MCF 10A (cell line): Measurements from ENCODE around the gene DUSP22. TPM values are rescaled to one million over a fixed set of nuclear protein-coding genes. Genes with fewer than 3 reads are reported as not detected.
"Not testable (repeated sequence)": the region's sequence is repeated elsewhere in the genome, so short reads cannot be mapped to it uniquely, and the experiment has no call there.

ENCODE experiments used
- BruUV-seq: library from RNA; stranded (reverse); fragments of 400-500 nt; replicated peaks from 2 replicates; lab custom pipeline; 2021; lab: Mats Ljungman, UMichigan
- CTCF ChIA-PET: fragments of 300-600 bp; sonication (Branson Sonifier 250); formaldehyde crosslinking; extraction: SDS; loops from one replicate; lab custom pipeline; 2021; ENCODE audit warnings: antibody characterized with exemption, inconsistent platforms; lab: Yijun Ruan, JAX
- POLR2A ChIA-PET: fragments of 300-600, 350-650 bp; sonication (Branson Sonifier 250); formaldehyde crosslinking; extraction: SDS; loops from one replicate; lab custom pipeline; 2020; ENCODE audit warnings: antibody characterized with exemption, inconsistent platforms; lab: Yijun Ruan, JAX
- DNase-seq: peaks from one replicate; pipeline ENCODE4 v3.0.0-alpha.2; 2018; ENCODE audit not compliant: unreplicated experiment
- H3K27ac Mint-ChIP-seq: one replicate; pipeline ENCODE4 v1.8.0; 2022; ENCODE audit warnings: mild to moderate bottlenecking, low read depth, mixed read lengths; ENCODE audit not compliant: unreplicated experiment
- H3K27me3 Mint-ChIP-seq: one replicate; pipeline ENCODE4 v1.8.0; 2022; ENCODE audit warnings: mixed read lengths; ENCODE audit not compliant: insufficient read depth, unreplicated experiment
- H3K36me3 Mint-ChIP-seq: one replicate; pipeline ENCODE4 v1.8.0; 2022; ENCODE audit warnings: mild to moderate bottlenecking, moderate library complexity, mixed read lengths; ENCODE audit not compliant: insufficient read depth, unreplicated experiment
- H3K4me1 Mint-ChIP-seq: one replicate; pipeline ENCODE4 v1.8.0; 2022; ENCODE audit warnings: mixed read lengths; ENCODE audit not compliant: insufficient read depth, unreplicated experiment
- H3K4me3 Mint-ChIP-seq: one replicate; pipeline ENCODE4 v1.8.0; 2022; ENCODE audit warnings: mild to moderate bottlenecking, moderate library complexity, mixed read lengths; ENCODE audit not compliant: unreplicated experiment
- H3K9me3 Mint-ChIP-seq: one replicate; pipeline ENCODE4 v1.8.0; 2022; ENCODE audit warnings: mixed read lengths; ENCODE audit not compliant: unreplicated experiment
- intact Hi-C: fragments of 100-400 bp; cut with micrococcal nuclease; formaldehyde crosslinking; loops from 2 replicates; pipeline ENCODE4 v1.14.1; 2022
- total RNA-seq: library from RNA; stranded (reverse); gene quantifications from 2 replicates; pipeline ENCODE4 v1.2.3, GENCODE V29; 2022
- TF ChIP-seq, protein P1 (sequence below): fragments of 200-600 bp; IDR thresholded peaks from one replicate; pipeline ENCODE4 v1.8.0; 2022; ENCODE audit warnings: antibody characterized with exemption, mild to moderate bottlenecking; ENCODE audit not compliant: unreplicated experiment

DUSP22 gene
- total RNA-seq, 1 experiment from 2014 or later = 29.4 TPM

DNA sequence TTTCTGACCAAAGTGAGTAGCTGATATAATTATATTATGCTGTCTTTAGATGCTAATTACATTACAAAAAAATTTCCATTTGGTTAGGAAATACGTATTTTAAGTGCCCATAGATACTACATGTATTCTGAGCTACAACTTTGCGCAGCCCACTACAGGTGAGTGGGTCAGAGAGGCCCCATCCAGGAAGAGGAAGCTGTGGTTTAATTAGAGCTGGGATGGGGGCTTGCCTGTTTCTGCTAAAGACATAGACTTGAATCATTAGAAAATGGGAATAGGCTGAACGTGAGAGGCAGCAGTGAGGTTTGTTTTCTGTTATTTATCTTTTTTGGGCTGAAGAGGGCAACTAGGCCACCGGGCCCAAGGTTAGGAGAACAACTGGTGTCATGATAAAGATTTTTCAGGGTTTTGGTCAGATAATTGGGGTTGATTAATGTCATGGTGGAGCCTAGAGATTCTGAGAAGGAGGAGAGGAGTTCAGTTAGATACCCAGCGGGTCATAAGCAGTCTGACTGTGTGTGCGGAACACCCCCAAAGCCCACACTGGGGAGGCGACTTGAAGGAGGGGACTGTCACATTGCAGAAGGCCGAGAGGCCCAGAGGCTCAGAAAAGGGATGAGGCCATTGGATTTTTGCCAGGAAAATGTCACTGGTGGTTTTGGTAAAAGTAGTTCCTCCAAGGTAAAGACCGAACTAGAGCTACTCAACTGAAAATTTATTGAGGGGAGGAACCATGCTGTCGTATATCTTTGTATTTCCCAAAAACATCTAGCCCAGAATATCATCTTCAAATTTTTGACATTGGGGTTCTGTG lies 84.7 kb downstream of the DUSP22 start:
- ChIA-PET CTCF (interaction anchor here (0.6 kb wide), 1 partner anchor 48 kb away, joined by 3 read pairs; no protein-coding TSS in a partner anchor), POLR2A (interaction anchor here (0.6 to 0.8 kb wide), 4 partner anchors 10 to 88 kb away, joined by 3 read pairs; no protein-coding TSS in a partner anchor)

DNA sequence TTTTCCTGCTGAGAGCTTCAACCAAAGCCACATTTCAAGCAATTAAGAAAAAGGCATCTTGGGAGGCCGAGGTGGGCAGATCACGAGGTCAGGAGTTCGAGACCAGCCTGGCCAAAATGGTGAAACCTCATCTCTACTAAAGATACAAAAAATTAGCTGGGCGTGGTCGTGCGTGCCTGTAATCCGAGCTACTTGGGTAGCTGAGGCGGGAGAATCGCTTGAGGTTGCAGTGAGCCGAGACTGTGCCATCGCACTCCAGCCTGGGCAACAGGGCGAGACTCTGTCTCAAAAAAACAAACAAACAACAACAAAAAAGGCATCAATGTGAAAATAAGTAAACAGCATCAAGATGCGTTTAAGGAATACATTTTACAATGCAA lies 85.3 kb downstream of the DUSP22 start:
- H3K27ac Mint-ChIP-seq, H3K4me3 Mint-ChIP-seq, DNase-seq, POLR2A ChIA-PET, H3K9me3 Mint-ChIP-seq, intact Hi-C loops, BruUV-seq, CTCF ChIA-PET, H3K4me1 Mint-ChIP-seq, H3K36me3 Mint-ChIP-seq: not testable (repeated sequence)
- H3K27me3 Mint-ChIP-seq = peaks cover 21% of the 10 kb centered on the region

More for the DNA sequence above, 84.7 kb downstream of the DUSP22 start:
- no TSS peak for BruUV-seq
- no peaks in the 10 kb centered on the region for H3K36me3 Mint-ChIP-seq
- DNase-seq = no peak
- intact Hi-C loops = no loop called here
- TF ChIP-seq, protein P1, sequence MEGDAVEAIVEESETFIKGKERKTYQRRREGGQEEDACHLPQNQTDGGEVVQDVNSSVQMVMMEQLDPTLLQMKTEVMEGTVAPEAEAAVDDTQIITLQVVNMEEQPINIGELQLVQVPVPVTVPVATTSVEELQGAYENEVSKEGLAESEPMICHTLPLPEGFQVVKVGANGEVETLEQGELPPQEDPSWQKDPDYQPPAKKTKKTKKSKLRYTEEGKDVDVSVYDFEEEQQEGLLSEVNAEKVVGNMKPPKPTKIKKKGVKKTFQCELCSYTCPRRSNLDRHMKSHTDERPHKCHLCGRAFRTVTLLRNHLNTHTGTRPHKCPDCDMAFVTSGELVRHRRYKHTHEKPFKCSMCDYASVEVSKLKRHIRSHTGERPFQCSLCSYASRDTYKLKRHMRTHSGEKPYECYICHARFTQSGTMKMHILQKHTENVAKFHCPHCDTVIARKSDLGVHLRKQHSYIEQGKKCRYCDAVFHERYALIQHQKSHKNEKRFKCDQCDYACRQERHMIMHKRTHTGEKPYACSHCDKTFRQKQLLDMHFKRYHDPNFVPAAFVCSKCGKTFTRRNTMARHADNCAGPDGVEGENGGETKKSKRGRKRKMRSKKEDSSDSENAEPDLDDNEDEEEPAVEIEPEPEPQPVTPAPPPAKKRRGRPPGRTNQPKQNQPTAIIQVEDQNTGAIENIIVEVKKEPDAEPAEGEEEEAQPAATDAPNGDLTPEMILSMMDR = no peak
- H3K4me3 Mint-ChIP-seq = no peak overlapping the region
- H3K9me3 Mint-ChIP-seq = no peaks in the 10 kb centered on the region
- H3K4me1 Mint-ChIP-seq = no peaks in the 10 kb centered on the region
- peaks cover 26% of the 10 kb centered on the region for H3K27me3 Mint-ChIP-seq
- no peak overlapping the region for H3K27ac Mint-ChIP-seq

DNA sequence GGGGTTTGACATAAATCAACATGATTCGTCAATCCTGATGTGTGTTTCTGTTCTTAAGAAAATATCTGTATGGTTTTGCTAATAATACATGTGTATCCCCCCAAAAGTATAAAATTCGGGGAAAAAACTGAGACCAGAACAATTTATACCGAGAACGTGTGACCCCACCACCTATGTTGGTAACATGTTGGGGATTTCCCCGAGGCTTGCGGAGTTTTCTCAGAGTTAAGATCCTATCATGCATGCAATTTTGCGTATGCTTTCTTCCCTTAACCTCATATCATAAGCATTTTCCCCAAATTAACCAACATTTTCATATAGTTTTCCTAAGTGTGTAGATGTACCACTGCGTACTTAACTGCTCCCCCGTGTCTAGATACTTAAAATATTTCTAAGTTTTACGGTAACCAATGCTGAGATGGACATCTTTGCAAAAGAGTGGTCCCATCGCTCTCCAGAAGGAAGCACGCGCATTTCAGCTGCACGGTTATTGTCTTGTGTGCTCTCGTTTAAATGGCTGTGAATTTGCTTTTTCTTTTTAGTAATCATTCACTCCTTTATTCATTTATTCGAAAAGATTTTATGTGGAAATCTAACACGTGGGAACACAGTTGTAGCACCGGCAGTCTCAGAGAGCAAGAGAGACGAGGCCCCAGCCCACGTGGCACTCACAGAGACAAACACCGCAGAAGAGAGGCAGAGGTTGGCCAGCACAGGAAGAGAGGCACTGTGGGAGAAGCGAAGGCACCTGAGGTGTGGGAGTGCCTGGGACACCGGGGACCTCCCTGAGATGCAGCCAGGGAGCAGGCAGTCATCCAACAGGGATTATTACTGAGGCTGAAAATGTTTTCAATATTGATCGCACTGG lies 86.0 kb downstream of the DUSP22 start:
- intact Hi-C loops = no loop called here
- DNase-seq = no peak
- Mint-ChIP-seq H3K9me3 (no peaks in the 10 kb centered on the region), H3K36me3 (no peaks in the 10 kb centered on the region), H3K27ac (no peak overlapping the region), H3K27me3 (peaks cover 15% of the 10 kb centered on the region), H3K4me1 (peaks cover under 1% of the 10 kb centered on the region), H3K4me3 (no peak overlapping the region)
- BruUV-seq = no TSS peak
- TF ChIP-seq, protein P1 = no peak
- POLR2A ChIA-PET = no interaction called here
- CTCF ChIA-PET = no interaction called here

DNA sequence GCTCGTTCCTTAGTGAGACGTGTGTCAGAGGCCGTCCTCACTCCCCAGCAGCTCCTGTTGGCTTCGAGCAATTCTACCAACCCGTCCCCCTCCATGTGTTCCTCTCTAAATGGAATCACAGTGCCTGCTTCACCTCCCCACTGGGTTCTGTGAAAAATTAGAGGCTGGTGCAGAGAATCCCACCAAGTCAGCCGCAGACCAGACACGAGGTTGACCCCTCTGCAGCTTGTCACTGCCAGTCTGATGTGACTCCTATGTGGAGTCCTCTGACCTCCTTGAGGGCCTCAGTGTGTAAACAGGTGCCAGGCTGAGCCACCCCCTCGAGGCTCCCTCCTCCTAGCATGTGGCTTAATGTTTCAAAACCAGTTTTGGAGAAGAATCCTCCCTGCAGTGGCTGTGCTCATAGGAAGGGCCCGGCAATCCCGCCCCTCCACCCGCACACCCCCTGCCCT lies 86.7 kb downstream of the DUSP22 start:
- no peak for DNase-seq
- no peaks in the 10 kb centered on the region for H3K36me3 Mint-ChIP-seq
- TF ChIP-seq, protein P1 = no peak
- intact Hi-C loops = no loop called here
- peaks cover 13% of the 10 kb centered on the region for H3K27me3 Mint-ChIP-seq
- no peaks in the 10 kb centered on the region for H3K9me3 Mint-ChIP-seq
- CTCF ChIA-PET = no interaction called here
- no TSS peak for BruUV-seq
- peaks cover 7% of the 10 kb centered on the region for H3K4me1 Mint-ChIP-seq
- H3K27ac Mint-ChIP-seq = no peak overlapping the region
- H3K4me3 Mint-ChIP-seq = no peak overlapping the region
- POLR2A ChIA-PET = no interaction called here
